Measurements from ENCODE around the gene BPIFB2.

The BPIFB2 gene

GRCh38 chr20:32990426-32990825 is 17.1 kb upstream of the BPIFB2 start:
- no peak overlapping the region for H3K4me3 ChIP-seq (ENCODE audit: severe bottlenecking)
- no peaks in the 10 kb centered on the region for H3K9me3 ChIP-seq (ENCODE audit: severe bottlenecking)
- peaks cover 7% of the 10 kb centered on the region for H3K27me3 ChIP-seq (ENCODE audit: insufficient read depth, poor library complexity, severe bottlenecking)
- no peaks in the 10 kb centered on the region for H3K4me1 ChIP-seq (ENCODE audit: insufficient read depth, poor library complexity, severe bottlenecking)
- DNase-seq (ENCODE audit: low spot score) (peak; percentile 56), ATAC-seq (ENCODE audit: low read depth) (no peak)
- no peak overlapping the region for H3K27ac ChIP-seq (ENCODE audit: poor library complexity, severe bottlenecking)
- H3K36me3 ChIP-seq (ENCODE audit: low read depth) = no peaks in the 10 kb centered on the region
- no peak for TF ChIP-seq CTCF (IDR thresholded peaks at IDR 0.05; ENCODE audit: poor library complexity, severe bottlenecking)

- no peaks in the 10 kb centered on the region for H3K9me3 ChIP-seq (ENCODE audit: severe bottlenecking)
- H3K4me3 ChIP-seq (ENCODE audit: severe bottlenecking) = no peak overlapping the region
- no peak for TF ChIP-seq CTCF (IDR thresholded peaks at IDR 0.05; ENCODE audit: poor library complexity, severe bottlenecking)
- H3K4me1 ChIP-seq (ENCODE audit: insufficient read depth, poor library complexity, severe bottlenecking) = no peaks in the 10 kb centered on the region
- H3K27ac ChIP-seq (ENCODE audit: poor library complexity, severe bottlenecking) = no peak overlapping the region
- peaks cover 7% of the 10 kb centered on the region for H3K27me3 ChIP-seq (ENCODE audit: insufficient read depth, poor library complexity, severe bottlenecking)
- H3K36me3 ChIP-seq (ENCODE audit: low read depth) = no peaks in the 10 kb centered on the region
- ATAC-seq (ENCODE audit: low read depth) (no peak), DNase-seq (ENCODE audit: low spot score) (peak; percentile 54)
These were observed 16.1 kb upstream of the BPIFB2 start for GRCh38 chr20:32991383-32991782.

- Histone ChIP-seq H3K36me3 (ENCODE audit: low read depth) (no peaks in the 10 kb centered on the region), H3K4me1 (ENCODE audit: insufficient read depth, poor library complexity, severe bottlenecking) (no peaks in the 10 kb centered on the region), H3K4me3 (ENCODE audit: severe bottlenecking) (no peak overlapping the region), H3K9me3 (ENCODE audit: severe bottlenecking) (no peaks in the 10 kb centered on the region), H3K27me3 (ENCODE audit: insufficient read depth, poor library complexity, severe bottlenecking) (peaks cover 7% of the 10 kb centered on the region), H3K27ac (ENCODE audit: poor library complexity, severe bottlenecking) (no peak overlapping the region)
- ATAC-seq (ENCODE audit: low read depth) = no peak
- no peak for TF ChIP-seq CTCF (IDR thresholded peaks at IDR 0.05; ENCODE audit: poor library complexity, severe bottlenecking)
- peak; percentile 36 for DNase-seq (ENCODE audit: low spot score)
These were observed 15.5 kb upstream of the BPIFB2 start for GRCh38 chr20:32991792-32992641.

DNA sequence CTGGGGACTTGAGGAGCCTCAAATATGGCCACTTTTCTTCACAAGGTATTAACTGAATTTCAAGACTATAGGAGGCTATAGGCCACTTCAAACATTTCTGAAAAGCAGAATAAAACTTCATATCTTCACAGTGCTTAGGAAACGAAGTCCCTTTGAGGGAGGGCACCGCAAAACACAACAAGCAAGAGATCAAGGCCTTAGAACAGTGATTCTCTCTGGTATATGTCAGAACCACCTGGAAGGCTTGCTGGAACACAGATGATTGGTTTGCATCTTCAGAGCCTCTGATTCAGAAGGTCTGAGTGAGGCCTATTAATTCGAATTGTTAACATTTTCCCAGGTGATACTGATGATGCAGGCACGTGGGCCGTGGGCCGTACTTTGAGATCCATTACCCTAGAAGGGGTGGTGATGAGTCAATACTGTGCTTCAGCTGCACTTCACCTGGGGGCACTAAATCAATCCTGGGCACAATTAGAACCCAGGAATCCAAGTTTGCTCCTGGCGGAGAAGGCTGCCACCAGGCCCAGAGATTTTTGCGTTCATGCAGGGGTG is 13.9 kb upstream of the BPIFB2 start:
- DNase-seq (ENCODE audit: low spot score) (peak; percentile 38), ATAC-seq (ENCODE audit: low read depth) (no peak)
- H3K27ac ChIP-seq (ENCODE audit: poor library complexity, severe bottlenecking) = no peak overlapping the region
- H3K27me3 ChIP-seq (ENCODE audit: insufficient read depth, poor library complexity, severe bottlenecking) = peaks cover 7% of the 10 kb centered on the region
- H3K4me1 ChIP-seq (ENCODE audit: insufficient read depth, poor library complexity, severe bottlenecking) = no peaks in the 10 kb centered on the region
- no peak for TF ChIP-seq CTCF (IDR thresholded peaks at IDR 0.05; ENCODE audit: poor library complexity, severe bottlenecking)
- peaks cover 2% of the 10 kb centered on the region for H3K9me3 ChIP-seq (ENCODE audit: severe bottlenecking)
- no peak overlapping the region for H3K4me3 ChIP-seq (ENCODE audit: severe bottlenecking)
- no peaks in the 10 kb centered on the region for H3K36me3 ChIP-seq (ENCODE audit: low read depth)

- Histone ChIP-seq H3K4me1 (ENCODE audit: insufficient read depth, poor library complexity, severe bottlenecking) (no peaks in the 10 kb centered on the region), H3K9me3 (ENCODE audit: severe bottlenecking) (peaks cover 2% of the 10 kb centered on the region), H3K4me3 (ENCODE audit: severe bottlenecking) (no peak overlapping the region), H3K27me3 (ENCODE audit: insufficient read depth, poor library complexity, severe bottlenecking) (peaks cover 7% of the 10 kb centered on the region), H3K36me3 (ENCODE audit: low read depth) (no peaks in the 10 kb centered on the region), H3K27ac (ENCODE audit: poor library complexity, severe bottlenecking) (no peak overlapping the region)
- ATAC-seq (ENCODE audit: low read depth) (no peak), DNase-seq (ENCODE audit: low spot score) (no peak)
- TF ChIP-seq CTCF (IDR thresholded peaks at IDR 0.05; ENCODE audit: poor library complexity, severe bottlenecking) = peak; percentile 19
These were observed 11.7 kb upstream of the BPIFB2 start for GRCh38 chr20:32995802-32996201.

Data from RWPE2 (cell line).